GM18858 (cell line): ENCODE results near the gene ZNF814.
"Not testable (repeated sequence)": the region's sequence is repeated elsewhere in the genome, so short reads cannot be mapped to it uniquely, and the experiment has no call there.

ENCODE experiments used
- ATAC-seq: cut with Tn5 transposase; IDR thresholded peaks from one replicate; pipeline ENCODE4 v1.9.1; 2021; ENCODE audit not compliant: unreplicated experiment

The ZNF814 gene

DNA sequence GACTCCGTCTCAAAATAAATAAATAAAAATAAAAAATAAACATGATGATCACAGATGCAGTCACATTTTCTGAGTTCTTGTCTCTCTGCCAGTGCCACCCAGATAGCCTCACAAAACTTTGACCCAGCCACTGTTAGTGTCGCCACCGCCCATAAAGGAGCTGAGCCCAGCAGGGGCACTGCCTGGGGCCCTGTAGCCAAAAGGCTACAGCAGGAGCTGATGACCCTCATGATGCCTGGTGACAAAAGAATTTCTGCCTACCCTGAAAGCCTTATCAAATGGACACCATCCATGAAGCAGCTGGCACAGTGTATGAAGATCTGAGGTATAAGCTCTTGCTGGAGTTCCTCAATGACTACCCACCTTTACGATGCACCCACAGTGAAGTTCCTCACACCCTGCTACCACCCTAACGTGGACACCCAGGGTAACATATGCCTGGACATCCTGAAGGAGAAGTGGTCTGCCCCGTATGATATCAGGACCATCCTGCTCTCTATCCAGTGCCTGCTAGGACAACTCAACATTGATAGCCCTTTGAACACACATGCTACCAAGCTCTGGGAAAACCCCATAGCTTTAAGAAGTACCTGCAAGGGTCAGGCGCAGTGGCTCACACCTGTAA lies 20.9 kb downstream of the ZNF814 start:
- no peak for ATAC-seq

DNA sequence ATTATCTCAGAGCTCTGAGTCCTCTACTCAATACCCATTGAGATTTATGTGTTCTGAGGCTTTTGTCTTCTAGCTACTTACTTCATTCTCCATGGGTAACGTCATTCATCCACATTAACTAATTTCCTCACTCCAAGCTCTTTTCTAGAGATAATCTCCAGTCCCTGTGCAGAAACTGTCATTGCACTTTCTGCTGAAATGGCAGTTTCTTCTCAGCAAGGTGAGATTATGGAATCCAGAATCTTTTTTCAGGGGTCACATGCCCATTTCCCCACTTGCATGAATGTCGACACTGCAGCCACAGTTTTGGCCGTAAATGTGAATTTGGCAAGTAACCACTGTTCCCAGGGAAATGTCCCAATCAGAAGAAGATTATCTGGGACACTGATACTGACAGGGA lies 26.5 kb downstream of the ZNF814 start:
- ATAC-seq: not testable (repeated sequence)

GRCh38 chr19:57854117-57854516 lies 34.7 kb downstream of the ZNF814 start:
- ATAC-seq: not testable (repeated sequence)

- ATAC-seq: not testable (repeated sequence)
Observed at GRCh38 chr19:57851812-57852603, 36.8 kb downstream of the ZNF814 start.

DNA sequence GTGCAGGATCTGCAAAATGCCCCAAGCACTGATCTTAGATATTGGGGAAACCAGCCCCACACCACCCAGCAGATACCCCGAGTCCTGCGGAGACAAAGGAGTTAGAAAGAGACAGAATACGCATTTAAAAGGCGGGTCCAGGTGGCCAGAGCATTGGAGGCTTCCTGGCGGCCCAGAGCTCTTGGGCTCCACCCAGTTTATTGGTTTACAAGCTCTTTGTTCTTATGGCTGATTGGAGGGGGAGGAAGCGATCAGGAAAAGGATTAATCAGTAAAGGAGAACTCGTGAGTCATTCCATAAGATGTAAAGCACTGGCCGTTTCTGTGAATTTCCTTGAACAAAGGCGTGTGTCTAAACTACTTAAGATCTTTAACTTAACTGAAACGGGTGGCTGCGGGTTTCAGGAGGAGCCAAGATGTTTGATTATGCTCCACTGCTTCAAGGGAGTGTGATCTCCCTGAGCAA lies 38.3 kb downstream of the ZNF814 start:
- ATAC-seq: no peak

DNA sequence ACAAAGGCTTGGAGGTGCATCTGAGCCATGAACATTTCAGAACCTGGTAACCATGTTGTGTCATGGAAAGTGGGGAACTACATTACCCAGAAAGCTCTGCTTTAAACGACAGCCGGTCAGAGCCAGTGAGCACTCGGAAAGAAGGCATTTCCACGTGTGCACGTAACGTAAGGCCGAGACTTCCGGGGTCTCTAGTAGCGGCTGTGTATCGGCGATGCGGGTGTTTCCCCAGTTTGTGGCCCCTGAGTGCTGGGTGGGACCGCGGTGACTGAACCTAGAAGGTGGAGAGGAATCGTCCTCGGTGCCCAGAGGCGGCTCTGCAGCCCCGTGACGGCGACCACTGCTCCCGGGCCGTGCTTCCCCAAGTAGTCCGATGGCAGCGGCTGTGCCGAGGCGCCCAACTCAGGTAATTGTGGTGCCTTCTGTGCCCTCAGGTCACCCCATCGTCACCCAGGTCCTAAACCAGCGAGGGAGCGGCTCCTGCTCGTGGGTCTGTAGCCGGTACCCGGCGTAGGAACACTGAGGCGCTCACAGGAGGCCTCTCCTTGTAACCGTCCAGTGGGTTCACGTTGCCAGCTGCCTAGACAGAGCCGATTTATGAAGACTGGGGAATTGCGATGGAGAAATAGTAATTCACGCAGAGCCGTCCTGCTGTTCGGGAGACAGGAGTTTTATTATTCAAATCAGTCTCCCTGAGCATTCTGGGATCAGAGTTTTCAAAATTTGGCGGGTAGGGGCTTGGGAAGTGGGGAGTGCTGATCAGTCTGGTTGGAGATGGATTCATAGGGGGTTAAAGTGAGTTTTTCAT lies 39.0 kb downstream of the ZNF814 start, which contains the start of gene ZNF587:
ZNF587 (plus strand) TSS at position 194 of the 808 bp plus-strand sequence; CDS start at position 374, 180 bp downstream.
- ATAC-seq: peak; percentile 93

DNA sequence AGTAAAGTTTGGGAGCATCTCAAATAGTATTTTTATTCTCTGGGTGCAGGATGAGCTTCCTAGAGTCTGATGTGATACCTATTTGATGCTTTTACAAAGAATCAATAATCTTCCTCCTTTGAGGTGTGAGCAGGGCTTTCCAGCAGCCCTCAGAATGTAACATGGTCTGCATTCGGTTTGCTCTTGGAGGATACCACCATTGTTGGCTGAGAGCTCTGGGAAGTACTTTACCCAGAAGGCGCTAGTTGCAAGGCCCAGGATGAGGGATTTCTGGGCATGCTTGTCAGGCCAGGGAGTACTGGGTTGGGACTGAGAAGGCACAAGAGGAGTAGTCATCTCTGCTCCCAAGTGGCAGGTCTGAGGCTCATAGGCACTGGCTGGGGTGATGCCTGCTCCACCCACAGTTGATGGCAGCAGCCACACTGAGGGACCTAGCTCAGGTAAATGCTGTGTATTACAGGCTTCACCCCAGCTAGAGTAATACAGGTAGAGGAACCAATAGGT lies 39.6 kb downstream of the ZNF814 start:
- ATAC-seq: not testable (repeated sequence)

DNA sequence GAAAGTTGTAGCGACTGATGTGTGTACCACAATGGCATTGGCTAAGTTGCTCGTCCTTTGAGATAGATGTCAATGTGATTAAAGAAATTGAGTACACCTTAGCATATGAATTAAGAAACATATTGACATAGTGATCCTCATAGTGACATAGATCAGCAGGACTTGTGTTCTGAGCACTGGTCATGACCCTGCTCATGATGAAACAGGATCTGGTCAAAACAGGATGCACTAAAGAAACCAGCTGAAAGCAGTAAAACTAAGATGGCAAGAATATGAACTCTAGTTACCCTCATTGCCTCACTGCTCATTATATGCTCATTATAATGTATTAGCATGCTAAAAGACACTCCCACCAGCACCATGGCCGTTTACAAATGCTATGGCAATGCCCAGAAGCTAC lies 41.7 kb downstream of the ZNF814 start:
- not testable (repeated sequence) for ATAC-seq

GRCh38 chr19:57841122-57841763 lies 47.6 kb downstream of the ZNF814 start:
- no peak for ATAC-seq

DNA sequence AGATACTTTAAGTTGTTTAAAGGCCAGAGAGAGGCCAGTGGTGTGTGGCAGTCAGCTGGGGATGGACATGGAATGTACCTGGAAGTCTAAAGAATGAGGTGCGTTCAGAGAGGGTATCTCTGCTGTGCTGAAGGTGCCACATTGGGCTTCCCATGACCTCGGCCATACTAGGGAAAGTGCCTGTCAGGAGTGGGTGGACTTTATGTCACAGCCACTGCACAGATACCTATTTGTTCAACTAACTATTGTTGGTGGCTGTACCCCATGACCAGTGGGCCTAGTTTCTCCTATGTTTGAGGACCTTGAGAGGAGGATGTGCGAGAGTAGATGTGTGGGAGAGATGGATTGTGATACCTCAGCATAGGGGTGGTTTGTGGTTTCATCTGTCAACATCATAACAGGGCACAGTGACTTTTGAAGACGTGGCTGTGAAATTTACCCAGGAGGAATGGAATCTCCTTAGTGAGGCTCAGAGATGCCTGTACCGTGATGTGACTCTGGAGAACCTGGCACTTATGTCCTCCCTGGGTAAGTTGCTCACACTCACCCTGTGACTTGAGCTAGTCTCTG lies 50.1 kb downstream of the ZNF814 start:
- not testable (repeated sequence) for ATAC-seq

DNA sequence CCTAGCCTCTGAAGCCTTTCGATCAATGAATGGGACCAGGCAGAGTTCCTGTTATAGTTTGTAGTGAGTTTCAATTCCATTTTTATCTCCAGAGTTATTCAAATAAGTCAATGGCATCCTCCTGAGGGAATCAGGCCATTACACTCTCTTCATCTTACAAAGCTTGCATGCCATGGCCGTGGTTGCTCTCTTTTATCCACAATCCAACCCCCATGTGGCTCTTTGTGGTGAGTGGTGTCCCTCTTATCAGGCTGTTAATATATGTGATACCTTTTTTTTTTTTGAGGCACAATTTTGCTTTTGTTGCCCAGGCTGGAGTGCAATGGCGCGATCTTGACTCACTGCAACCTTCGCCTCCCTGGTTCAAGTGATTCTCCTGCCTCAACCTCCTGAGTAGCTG lies 51.8 kb downstream of the ZNF814 start:
- not testable (repeated sequence) for ATAC-seq

DNA sequence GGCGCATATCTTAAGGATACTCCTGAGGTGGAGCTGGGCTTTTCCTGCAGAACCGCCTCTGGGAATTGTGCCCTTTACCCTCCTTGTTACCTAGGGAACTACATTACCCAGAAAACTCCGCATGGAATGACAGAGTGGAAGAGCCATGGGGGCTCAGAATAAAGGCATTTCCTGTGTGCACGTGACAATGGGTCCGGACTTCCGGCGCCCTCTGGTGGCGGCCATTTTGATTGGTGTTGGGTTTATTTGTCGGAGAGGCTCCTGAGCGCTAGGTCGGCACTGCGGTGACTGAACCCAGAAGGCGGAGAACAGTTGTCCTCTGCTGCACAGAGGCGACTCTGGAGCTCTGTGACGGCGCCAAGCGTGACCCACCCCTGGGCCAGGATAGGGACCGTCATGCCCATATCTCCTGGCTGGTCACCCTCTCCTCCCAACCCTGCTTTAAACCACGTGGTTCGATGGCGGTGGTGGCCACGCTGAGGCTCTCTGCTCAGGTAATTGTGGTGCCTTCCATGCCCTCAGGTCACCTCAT lies 58.7 kb downstream of the ZNF814 start, which contains the start of gene ZNF587B:
ZNF587B (plus strand) TSS at position 229 of the 532 bp plus-strand sequence; CDS start at position 459, 230 bp downstream.
- no peak for ATAC-seq

DNA sequence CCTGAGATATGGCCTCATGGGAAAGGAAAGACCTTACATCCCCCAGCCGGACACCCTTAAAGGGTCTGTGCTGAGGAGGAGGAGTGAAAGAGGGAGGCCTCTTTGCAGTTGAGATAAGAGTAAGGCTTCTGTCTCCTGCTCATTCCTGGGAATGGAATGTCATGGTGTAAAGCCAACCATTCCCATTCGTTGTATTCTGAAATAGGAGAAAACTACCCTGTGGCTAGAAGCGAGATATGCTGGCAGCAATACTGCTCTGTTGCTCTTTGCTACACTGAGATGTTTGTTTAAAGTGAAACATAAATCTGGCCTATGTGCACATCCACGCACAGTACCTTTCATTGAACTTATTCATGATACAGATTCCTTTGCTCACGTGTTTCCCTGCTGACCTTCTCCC lies 59.5 kb downstream of the ZNF814 start:
- no peak for ATAC-seq

GRCh38 chr19:57825511-57825910 lies 63.3 kb downstream of the ZNF814 start:
- no peak for ATAC-seq

- not testable (repeated sequence) for ATAC-seq
Observed at GRCh38 chr19:57823608-57824007, 65.2 kb downstream of the ZNF814 start.

DNA sequence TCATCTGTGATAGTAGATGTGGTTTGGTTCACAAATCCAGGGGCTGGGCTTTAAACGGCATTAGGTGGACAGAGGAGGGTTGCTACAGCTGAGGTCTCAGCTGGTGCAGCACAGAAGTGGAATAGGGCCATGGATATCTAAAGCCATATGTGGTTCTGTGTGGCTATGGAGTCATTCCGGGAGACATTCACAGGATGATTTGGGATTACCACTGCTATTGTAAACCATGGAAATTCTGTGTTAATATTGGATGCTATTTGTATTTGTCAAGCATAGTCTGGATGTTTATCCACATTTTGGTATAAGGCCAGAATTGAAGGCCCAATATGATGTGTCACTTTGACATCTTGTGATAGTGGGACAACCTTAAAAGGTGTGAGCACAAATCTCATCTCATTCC lies 65.7 kb downstream of the ZNF814 start:
- not testable (repeated sequence) for ATAC-seq

DNA sequence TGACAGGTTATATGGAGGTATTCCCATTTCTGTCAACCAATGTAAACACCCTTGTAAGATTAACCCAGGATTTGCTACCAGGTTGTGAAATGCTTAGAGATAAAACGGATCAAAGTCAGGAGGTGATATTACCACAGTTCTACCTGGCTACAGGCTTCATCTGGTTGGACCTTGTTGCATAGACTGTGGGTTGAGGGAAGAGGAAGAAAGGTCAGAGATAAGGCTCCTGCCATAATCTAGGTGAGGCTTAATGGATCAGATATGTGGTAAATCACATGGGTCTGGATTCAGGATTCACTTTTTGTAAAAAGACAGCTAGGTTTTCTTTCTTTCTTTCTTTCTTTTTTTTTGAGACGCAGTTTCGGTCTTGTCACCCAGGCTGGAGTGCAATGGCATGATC lies 67.3 kb downstream of the ZNF814 start:
- ATAC-seq: not testable (repeated sequence)

DNA sequence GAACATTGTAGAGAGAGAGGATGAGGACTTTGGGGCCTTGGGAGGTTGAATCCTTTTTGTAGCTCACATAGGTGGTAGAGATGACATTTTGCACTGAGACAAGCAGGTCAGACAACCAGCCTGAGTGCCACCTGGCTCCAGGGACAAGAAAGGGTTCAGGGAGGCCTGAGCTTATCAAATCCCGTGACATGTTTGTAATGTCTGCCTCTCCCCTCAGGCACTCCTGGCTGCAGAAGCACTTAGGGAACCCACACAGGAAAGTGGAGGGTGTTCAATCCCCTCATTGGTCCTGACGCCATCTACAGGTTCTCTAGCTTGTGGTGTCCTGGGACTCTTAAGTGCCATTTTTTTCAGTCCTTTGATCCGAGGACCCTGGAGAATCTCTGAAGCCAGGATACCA lies 67.7 kb downstream of the ZNF814 start:
- not testable (repeated sequence) for ATAC-seq

- no peak for ATAC-seq
Observed at GRCh38 chr19:57820599-57820998, 68.2 kb downstream of the ZNF814 start.
